A549 (cell line): ENCODE data around the gene ARAP2. TPM values are rescaled to one million over a fixed set of nuclear protein-coding genes. Genes with fewer than 3 reads are reported as not detected.

Experiments used
- ATAC-seq, 2 experiments: fragments of 200-7000 bp in 1 of 2; fragments of >200 bp in 1 of 2; cut with Nextera tagmentation in 1 of 2; cut with Tn5 transposase in 1 of 2; 3 replicates each; pipeline versions ENCODE4 v1.8.0 to v1.9.1; 2018 to 2020; ENCODE audit warnings: mild to moderate bottlenecking in 1 of 2, moderate library complexity in 1 of 2
- CTCF ChIA-PET: fragments of 300-600 bp; sonication (Branson Sonifier 250); formaldehyde crosslinking; extraction: SDS; loops from one replicate; lab custom pipeline; 2021; ENCODE audit warnings: antibody characterized with exemption, inconsistent platforms; lab: Yijun Ruan, JAX
- POLR2A ChIA-PET: fragments of 350-600 bp; formaldehyde crosslinking; extraction: SDS; loops from one replicate; lab custom pipeline; 2021; ENCODE audit warnings: antibody characterized with exemption, inconsistent platforms; lab: Yijun Ruan, JAX
- DNase-seq, 2 experiments: peaks; one replicate each; pipeline versions ENCODE4 v3.0.0 to v3.0.0-alpha.2; 2011 to 2016; ENCODE audit warnings: low read depth in 1 of 2, low spot score in 1 of 2
- FAIRE-seq: peaks from 2 replicates; lab custom pipeline; 2011; peaks lifted over from hg19 to GRCh38; lab: Jason Lieb, UNC
- H3K27ac ChIP-seq, 2 experiments: fragments of >200 bp; sonication (Bioruptor Twin); formaldehyde crosslinking; 3 replicates each; pipeline ENCODE4 v1.5.1; 2016 to 2017
- H3K4me1 ChIP-seq: fragments of >200 bp; sonication (Bioruptor Twin); formaldehyde crosslinking; 3 replicates; pipeline ENCODE4 v1.6.1; 2016
- H3K4me2 ChIP-seq: fragments of >200 bp; sonication (Bioruptor Twin); formaldehyde crosslinking; 3 replicates; pipeline ENCODE4 v1.6.1; 2016
- H3K4me3 ChIP-seq: fragments of >200 bp; sonication (Bioruptor Twin); formaldehyde crosslinking; 3 replicates; pipeline ENCODE4 v1.5.1; 2016
- H3K9me3 ChIP-seq: fragments of >200 bp; sonication (Bioruptor Twin); formaldehyde crosslinking; 3 replicates; pipeline ENCODE4 v1.6.1; 2016
- CBX2 ChIP-seq: fragments of 200-600 bp; sonication (generic); IDR thresholded peaks from 2 replicates; pipeline ENCODE4 v1.6.1; 2016; ENCODE audit warnings: low read depth, mild to moderate bottlenecking, borderline replicate concordance
- CBX8 ChIP-seq: fragments of 200-600 bp; sonication (generic); IDR thresholded peaks from 2 replicates; pipeline ENCODE4 v1.6.1; 2016
- EHMT2 ChIP-seq: fragments of 200-600 bp; sonication (generic); IDR thresholded peaks from 2 replicates; pipeline ENCODE4 v1.6.1; 2016; ENCODE audit warnings: antibody characterized with exemption, low read depth, mild to moderate bottlenecking, moderate library complexity
- ESRRA ChIP-seq: fragments of 150-350 bp; IDR thresholded peaks from 2 replicates; pipeline ENCODE4 v1.6.1; 2014; ENCODE audit warnings: mild to moderate bottlenecking, low read length, borderline replicate concordance
- FOSL2 ChIP-seq, 2 experiments: fragments of 450-650 bp in 1 of 2; fragments of >200 bp in 1 of 2; sonication (Bioruptor Twin) in 1 of 2; formaldehyde crosslinking; IDR thresholded peaks; 2 replicates each; pipeline versions ENCODE4 v1.5.0 to v1.6.1; 2016 to 2020; ENCODE audit warnings: mild to moderate bottlenecking in 1 of 2, moderate library complexity in 1 of 2
- FOXS1 ChIP-seq: fragments of 250-450 bp; sonication (Bioruptor Pico); IDR thresholded peaks from 2 replicates; pipeline ENCODE4 v1.5.0; 2020; ENCODE audit warnings: mild to moderate bottlenecking, moderate library complexity
- HOXA7 ChIP-seq: fragments of 250-450 bp; sonication (Bioruptor Pico); IDR thresholded peaks from 2 replicates; pipeline ENCODE4 v1.5.0; 2020; ENCODE audit warnings: mild to moderate bottlenecking, moderate library complexity
- HOXB13 ChIP-seq: fragments of 250-450 bp; sonication (Bioruptor Pico); IDR thresholded peaks from 2 replicates; pipeline ENCODE4 v1.5.0; 2020; ENCODE audit warnings: low read depth, mild to moderate bottlenecking, moderate library complexity
- JUN ChIP-seq, 2 experiments: fragments of >200 bp; sonication (Bioruptor Twin); formaldehyde crosslinking; IDR thresholded peaks; 2 replicates in 1 of 2; 3 replicates in 1 of 2; pipeline ENCODE4 v1.6.1; 2016 to 2017
- KDM1A ChIP-seq: fragments of 200-600 bp; sonication (generic); IDR thresholded peaks from 2 replicates; pipeline ENCODE4 v1.6.1; 2016; ENCODE audit warnings: low read depth, mild to moderate bottlenecking
- KDM5A ChIP-seq: fragments of 200-600 bp; sonication (generic); IDR thresholded peaks from 2 replicates; pipeline ENCODE4 v1.6.1; 2016; ENCODE audit warnings: antibody characterized with exemption, mild to moderate bottlenecking
- MYC ChIP-seq: IDR thresholded peaks from 2 replicates; pipeline ENCODE4 v1.6.1; 2012; ENCODE audit warnings: mild to moderate bottlenecking, inconsistent platforms, low read length, improper control_type of control experiment, borderline replicate concordance
- NR3C1 ChIP-seq: fragments of >200 bp; sonication (Bioruptor Twin); formaldehyde crosslinking; IDR thresholded peaks from 3 replicates; pipeline ENCODE4 v1.6.1; 2017
- PBX3 ChIP-seq: IDR thresholded peaks from 2 replicates; pipeline ENCODE4 v1.6.1; 2012
- POLR2A ChIP-seq: IDR thresholded peaks from 2 replicates; pipeline ENCODE4 v1.6.1; 2012; ENCODE audit warnings: mild to moderate bottlenecking, low read length
- RARB ChIP-seq: fragments of 250-450 bp; sonication (Bioruptor Pico); IDR thresholded peaks from 2 replicates; pipeline ENCODE4 v1.8.0; 2021; ENCODE audit warnings: mild to moderate bottlenecking, moderate library complexity
- RCOR1 ChIP-seq: fragments of 150-350 bp; IDR thresholded peaks from 2 replicates; pipeline ENCODE4 v1.6.1; 2014; ENCODE audit warnings: antibody characterized with exemption, low read length, low read depth
- RFX5 ChIP-seq: fragments of 450-650 bp; IDR thresholded peaks from 2 replicates; pipeline ENCODE4 v1.7.1; 2014; ENCODE audit warnings: antibody characterized with exemption, mild to moderate bottlenecking, moderate library complexity
- RNF2 ChIP-seq: fragments of 200-600 bp; sonication (generic); IDR thresholded peaks from 2 replicates; pipeline ENCODE4 v1.6.1; 2016; ENCODE audit warnings: low read depth, mild to moderate bottlenecking, antibody characterized with exemption, moderate library complexity, borderline replicate concordance
- TP53 ChIP-seq: fragments of 250-450 bp; sonication (Bioruptor Pico); IDR thresholded peaks from 2 replicates; pipeline ENCODE4 v1.5.0; 2021; ENCODE audit warnings: mild to moderate bottlenecking, moderate library complexity
- ZC3H11A ChIP-seq: fragments of 450-650 bp; IDR thresholded peaks from 2 replicates; pipeline ENCODE4 v1.6.1; 2014; ENCODE audit warnings: antibody characterized with exemption, mild to moderate bottlenecking
- ZFP36 ChIP-seq: fragments of 450-650 bp; IDR thresholded peaks from 2 replicates; pipeline ENCODE4 v1.6.1; 2014; ENCODE audit warnings: borderline replicate concordance; ENCODE audit not compliant: partially characterized antibody
- ZSCAN20 ChIP-seq: fragments of 250-450 bp; sonication (Bioruptor Pico); IDR thresholded peaks from 2 replicates; pipeline ENCODE4 v1.8.0; 2022; ENCODE audit warnings: mild to moderate bottlenecking, moderate library complexity
- WGBS: methylation state at CpG from one replicate; pipeline ENCODE4 v1.1.6; 2017; ENCODE audit errors: missing lambda C conversion rate; 5-methylcytosine and 5-hydroxymethylcytosine counted together
- polyA plus RNA-seq, 4 experiments: library from polyadenylated mRNA; depleted of rRNA in 3 of 4; stranded (reverse); fragments of >200 nt; fragmentation: RNase III in 1 of 4; extraction: RNeasy Plus Mini Kit Qiagen cat#74134 plus additional on column Dnase treatment in 1 of 4; gene quantifications; 2 replicates in 3 of 4; 3 replicates in 1 of 4; pipeline ENCODE4 v1.2.3, GENCODE V29; 2011 to 2017
- TF ChIP-seq, protein P1 (sequence below): fragments of >200 bp; sonication (Bioruptor Twin); formaldehyde crosslinking; IDR thresholded peaks from 3 replicates; pipeline ENCODE4 v1.5.1; 2016
- TF ChIP-seq, protein P2 (sequence below): fragments of >200 bp; sonication (Bioruptor Twin); formaldehyde crosslinking; IDR thresholded peaks from 3 replicates; pipeline ENCODE4 v1.6.1; 2016
- TF ChIP-seq, protein P3 (sequence below): IDR thresholded peaks from 2 replicates; pipeline ENCODE4 v1.6.1; 2012
- TF ChIP-seq, protein P4 (sequence below): fragments of 200-600 bp; sonication (generic); IDR thresholded peaks from 2 replicates; pipeline ENCODE4 v1.6.1; 2016; ENCODE audit warnings: antibody characterized with exemption, mild to moderate bottlenecking, moderate library complexity
- TF ChIP-seq, protein P5 (sequence below): IDR thresholded peaks from 2 replicates; pipeline ENCODE4 v1.6.1; 2012; ENCODE audit warnings: low read depth, borderline replicate concordance
- TF ChIP-seq, protein P6 (sequence below): fragments of 450-650 bp; IDR thresholded peaks from 2 replicates; pipeline ENCODE4 v1.6.1; 2014; ENCODE audit warnings: antibody characterized with exemption

ARAP2 gene
- polyA plus RNA-seq, 2 of the 4 experiments (the other 2 are of a cell fraction): 0.34 to 0.75 TPM

DNA sequence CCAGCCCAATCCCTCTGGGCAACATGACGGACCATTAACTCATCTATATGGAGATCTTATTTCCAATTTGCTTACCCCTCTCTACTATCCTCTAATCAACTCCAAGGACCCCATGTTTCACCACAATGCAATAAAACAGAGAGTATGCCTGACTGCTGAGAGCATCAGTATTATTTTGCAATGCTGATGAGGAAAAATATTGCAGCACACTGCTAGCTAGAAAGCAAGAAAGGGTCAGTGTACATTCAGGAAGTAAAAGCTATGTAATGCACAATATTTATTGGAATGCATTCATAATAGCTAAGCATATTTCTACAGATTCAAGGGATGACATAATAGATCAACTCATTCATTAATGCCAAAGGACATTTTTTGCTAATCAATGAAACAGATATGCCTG is 33.2 kb downstream of the ARAP2 start:
- CTCF ChIA-PET: no interaction called here
- DNase-seq: no peak

DNA sequence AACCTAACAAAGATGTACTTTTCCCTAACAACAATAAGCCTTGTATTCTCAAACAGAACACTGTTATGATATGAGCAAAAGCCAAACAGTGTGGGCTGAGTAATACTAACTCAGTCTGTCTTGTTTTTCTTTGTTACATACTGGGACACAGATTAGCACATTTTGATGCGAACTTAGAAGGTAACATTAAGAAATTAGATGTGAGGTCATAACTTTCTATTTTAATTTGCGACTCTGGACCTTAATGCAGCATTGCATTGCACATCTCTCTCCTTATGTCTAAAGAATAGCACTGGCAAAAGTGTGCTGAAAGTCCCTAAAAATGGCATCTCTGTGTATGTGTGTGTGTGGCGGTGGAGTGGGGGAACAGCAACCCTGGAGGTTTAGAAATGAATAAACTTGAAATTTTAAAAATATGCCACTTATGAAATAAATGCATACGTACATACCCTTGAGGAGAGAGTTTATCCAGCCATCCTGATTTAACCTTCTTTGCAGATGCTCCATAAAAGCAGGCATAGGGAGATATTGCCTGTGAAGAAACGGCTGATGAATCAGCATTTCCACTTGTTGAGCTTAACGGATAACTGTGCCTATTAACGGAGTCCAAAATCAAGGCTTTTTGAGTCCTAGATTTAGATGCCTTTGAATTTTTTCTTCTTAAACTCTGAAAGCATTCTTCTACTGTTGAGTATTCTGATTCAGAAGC is 34.2 kb downstream of the ARAP2 start:
- CTCF ChIA-PET: no interaction called here
- Histone ChIP-seq H3K4me3 (no peak overlapping the region), H3K4me2 (no peak overlapping the region), H3K9me3 (no peaks in the 10 kb centered on the region), H3K27ac (no peak overlapping the region), H3K4me1 (no peaks in the 10 kb centered on the region)
- DNase-seq (no peak), FAIRE-seq (no peak), ATAC-seq (no peak)
- POLR2A ChIA-PET: no interaction called here
- 46% methylated on average over 6 of the region's 7 CpGs for WGBS
- TF ChIP-seq NR3C1 (no peak), HOXB13 (CRISPR knock-in tag) (no peak), KDM1A (no peak), POLR2A (no peak), RARB (no peak), ZC3H11A (no peak), MYC (no peak), FOSL2 (IDR thresholded peaks at IDR 0.05) (no peak), FOSL2 (CRISPR knock-in tag; IDR thresholded peaks at IDR 0.05) (no peak), FOXS1 (CRISPR knock-in tag) (no peak), TP53 (no peak), RFX5 (no peak), ZSCAN20 (CRISPR knock-in tag) (no peak)
- TF ChIP-seq, protein P1, sequence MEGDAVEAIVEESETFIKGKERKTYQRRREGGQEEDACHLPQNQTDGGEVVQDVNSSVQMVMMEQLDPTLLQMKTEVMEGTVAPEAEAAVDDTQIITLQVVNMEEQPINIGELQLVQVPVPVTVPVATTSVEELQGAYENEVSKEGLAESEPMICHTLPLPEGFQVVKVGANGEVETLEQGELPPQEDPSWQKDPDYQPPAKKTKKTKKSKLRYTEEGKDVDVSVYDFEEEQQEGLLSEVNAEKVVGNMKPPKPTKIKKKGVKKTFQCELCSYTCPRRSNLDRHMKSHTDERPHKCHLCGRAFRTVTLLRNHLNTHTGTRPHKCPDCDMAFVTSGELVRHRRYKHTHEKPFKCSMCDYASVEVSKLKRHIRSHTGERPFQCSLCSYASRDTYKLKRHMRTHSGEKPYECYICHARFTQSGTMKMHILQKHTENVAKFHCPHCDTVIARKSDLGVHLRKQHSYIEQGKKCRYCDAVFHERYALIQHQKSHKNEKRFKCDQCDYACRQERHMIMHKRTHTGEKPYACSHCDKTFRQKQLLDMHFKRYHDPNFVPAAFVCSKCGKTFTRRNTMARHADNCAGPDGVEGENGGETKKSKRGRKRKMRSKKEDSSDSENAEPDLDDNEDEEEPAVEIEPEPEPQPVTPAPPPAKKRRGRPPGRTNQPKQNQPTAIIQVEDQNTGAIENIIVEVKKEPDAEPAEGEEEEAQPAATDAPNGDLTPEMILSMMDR: no peak
- TF ChIP-seq, protein P2, sequence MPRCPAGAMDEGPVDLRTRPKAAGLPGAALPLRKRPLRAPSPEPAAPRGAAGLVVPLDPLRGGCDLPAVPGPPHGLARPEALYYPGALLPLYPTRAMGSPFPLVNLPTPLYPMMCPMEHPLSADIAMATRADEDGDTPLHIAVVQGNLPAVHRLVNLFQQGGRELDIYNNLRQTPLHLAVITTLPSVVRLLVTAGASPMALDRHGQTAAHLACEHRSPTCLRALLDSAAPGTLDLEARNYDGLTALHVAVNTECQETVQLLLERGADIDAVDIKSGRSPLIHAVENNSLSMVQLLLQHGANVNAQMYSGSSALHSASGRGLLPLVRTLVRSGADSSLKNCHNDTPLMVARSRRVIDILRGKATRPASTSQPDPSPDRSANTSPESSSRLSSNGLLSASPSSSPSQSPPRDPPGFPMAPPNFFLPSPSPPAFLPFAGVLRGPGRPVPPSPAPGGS: no peak
- TF ChIP-seq, protein P3, sequence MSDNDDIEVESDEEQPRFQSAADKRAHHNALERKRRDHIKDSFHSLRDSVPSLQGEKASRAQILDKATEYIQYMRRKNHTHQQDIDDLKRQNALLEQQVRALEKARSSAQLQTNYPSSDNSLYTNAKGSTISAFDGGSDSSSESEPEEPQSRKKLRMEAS: no peak

More for the DNA sequence above, 33.2 kb downstream of the ARAP2 start:
- H3K4me2 ChIP-seq: no peak overlapping the region
- H3K9me3 ChIP-seq: no peaks in the 10 kb centered on the region
- no peak for FAIRE-seq
- H3K4me3 ChIP-seq: no peak overlapping the region
- no peaks in the 10 kb centered on the region for H3K4me1 ChIP-seq
- WGBS: 44% methylated on average over 1 of the region's 1 CpG
- ATAC-seq: no peak
- POLR2A ChIA-PET: no interaction called here
- H3K27ac ChIP-seq: no peak overlapping the region
- TF ChIP-seq ZFP36 (no peak), RARB (no peak), ESRRA (no peak), RFX5 (no peak), EHMT2 (no peak), RNF2 (no peak), RCOR1 (no peak), KDM5A (no peak), JUN (IDR thresholded peaks at IDR 0.05) (no peak), PBX3 (no peak), CBX8 (no peak), ZSCAN20 (CRISPR knock-in tag) (no peak), HOXA7 (CRISPR knock-in tag) (no peak), CBX2 (no peak)
- TF ChIP-seq, protein P4, sequence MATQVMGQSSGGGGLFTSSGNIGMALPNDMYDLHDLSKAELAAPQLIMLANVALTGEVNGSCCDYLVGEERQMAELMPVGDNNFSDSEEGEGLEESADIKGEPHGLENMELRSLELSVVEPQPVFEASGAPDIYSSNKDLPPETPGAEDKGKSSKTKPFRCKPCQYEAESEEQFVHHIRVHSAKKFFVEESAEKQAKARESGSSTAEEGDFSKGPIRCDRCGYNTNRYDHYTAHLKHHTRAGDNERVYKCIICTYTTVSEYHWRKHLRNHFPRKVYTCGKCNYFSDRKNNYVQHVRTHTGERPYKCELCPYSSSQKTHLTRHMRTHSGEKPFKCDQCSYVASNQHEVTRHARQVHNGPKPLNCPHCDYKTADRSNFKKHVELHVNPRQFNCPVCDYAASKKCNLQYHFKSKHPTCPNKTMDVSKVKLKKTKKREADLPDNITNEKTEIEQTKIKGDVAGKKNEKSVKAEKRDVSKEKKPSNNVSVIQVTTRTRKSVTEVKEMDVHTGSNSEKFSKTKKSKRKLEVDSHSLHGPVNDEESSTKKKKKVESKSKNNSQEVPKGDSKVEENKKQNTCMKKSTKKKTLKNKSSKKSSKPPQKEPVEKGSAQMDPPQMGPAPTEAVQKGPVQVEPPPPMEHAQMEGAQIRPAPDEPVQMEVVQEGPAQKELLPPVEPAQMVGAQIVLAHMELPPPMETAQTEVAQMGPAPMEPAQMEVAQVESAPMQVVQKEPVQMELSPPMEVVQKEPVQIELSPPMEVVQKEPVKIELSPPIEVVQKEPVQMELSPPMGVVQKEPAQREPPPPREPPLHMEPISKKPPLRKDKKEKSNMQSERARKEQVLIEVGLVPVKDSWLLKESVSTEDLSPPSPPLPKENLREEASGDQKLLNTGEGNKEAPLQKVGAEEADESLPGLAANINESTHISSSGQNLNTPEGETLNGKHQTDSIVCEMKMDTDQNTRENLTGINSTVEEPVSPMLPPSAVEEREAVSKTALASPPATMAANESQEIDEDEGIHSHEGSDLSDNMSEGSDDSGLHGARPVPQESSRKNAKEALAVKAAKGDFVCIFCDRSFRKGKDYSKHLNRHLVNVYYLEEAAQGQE: no peak
- TF ChIP-seq, protein P5, sequence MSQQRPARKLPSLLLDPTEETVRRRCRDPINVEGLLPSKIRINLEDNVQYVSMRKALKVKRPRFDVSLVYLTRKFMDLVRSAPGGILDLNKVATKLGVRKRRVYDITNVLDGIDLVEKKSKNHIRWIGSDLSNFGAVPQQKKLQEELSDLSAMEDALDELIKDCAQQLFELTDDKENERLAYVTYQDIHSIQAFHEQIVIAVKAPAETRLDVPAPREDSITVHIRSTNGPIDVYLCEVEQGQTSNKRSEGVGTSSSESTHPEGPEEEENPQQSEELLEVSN: no peak
- TF ChIP-seq, protein P6, sequence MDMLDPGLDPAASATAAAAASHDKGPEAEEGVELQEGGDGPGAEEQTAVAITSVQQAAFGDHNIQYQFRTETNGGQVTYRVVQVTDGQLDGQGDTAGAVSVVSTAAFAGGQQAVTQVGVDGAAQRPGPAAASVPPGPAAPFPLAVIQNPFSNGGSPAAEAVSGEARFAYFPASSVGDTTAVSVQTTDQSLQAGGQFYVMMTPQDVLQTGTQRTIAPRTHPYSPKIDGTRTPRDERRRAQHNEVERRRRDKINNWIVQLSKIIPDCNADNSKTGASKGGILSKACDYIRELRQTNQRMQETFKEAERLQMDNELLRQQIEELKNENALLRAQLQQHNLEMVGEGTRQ: no peak
- TF ChIP-seq, all 56 proteins: peak for 0
